ENCODE data around the gene EXD3.

EXD3 gene

DNA sequence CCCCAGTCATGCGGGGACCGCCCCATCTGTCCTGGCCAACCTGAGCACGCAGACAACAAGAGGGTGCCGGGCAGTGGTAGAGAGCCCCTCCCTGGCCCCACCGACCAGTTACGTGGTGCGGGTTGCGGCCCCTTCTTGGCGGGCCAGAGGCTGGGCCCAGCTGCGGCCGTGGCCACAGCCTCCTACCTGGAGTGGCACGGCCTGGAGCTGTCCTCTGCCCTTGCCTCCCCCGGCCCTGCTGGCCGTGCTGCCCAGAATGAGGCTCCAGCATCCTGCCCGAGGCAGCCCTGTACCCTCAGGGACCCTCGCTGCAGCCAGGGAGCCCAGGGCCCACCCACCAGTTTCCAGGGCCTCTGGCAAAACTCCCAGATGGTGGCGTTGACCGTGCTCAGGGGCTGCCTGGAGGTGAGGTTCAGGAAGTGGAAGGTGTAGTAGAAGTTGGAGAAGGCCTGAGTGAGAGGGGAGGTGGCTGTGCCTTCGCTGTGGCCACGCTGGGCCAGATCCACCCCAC is 12.5 kb upstream of the EXD3 start:
- H3K4me3 ChIP-seq (ENCODE audit: low read length) = no peak overlapping the region
- no peak for DNase-seq (ENCODE audit: low read depth)
- TF ChIP-seq CTCF (conservative IDR thresholded peaks at IDR 0.05; ENCODE audit: low read depth, low read length) = no peak

GRCh38 chr9:137434498-137435380 is 11.8 kb upstream of the EXD3 start:
- no peak for DNase-seq (ENCODE audit: low read depth)
- no peak for TF ChIP-seq CTCF (conservative IDR thresholded peaks at IDR 0.05; ENCODE audit: low read depth, low read length)
- no peak overlapping the region for H3K4me3 ChIP-seq (ENCODE audit: low read length)

DNA sequence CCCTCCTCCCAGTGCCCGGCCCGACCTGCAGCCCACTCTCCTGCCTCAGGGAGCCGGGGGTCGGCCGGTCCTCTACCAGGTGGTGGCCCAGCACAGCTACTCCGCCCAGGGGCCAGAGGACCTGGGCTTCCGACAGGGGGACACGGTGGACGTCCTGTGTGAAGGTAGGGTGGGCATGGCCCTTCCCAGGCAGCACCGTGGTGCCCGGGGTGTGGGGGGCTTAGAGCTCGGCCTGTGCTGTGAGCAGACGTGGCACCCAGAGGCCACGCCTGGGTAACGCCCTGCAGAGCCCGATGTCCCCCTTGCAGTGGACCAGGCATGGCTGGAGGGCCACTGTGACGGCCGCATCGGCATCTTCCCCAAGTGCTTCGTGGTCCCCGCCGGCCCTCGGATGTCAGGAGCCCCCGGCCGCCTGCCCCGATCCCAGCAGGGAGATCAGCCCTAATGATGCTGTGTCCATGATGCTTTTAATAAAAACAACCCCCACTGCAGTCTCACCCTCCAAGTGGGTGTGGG is 11.0 kb upstream of the EXD3 start:
- no peak overlapping the region for H3K4me3 ChIP-seq (ENCODE audit: low read length)
- no peak for TF ChIP-seq CTCF (conservative IDR thresholded peaks at IDR 0.05; ENCODE audit: low read depth, low read length)
- no peak for DNase-seq (ENCODE audit: low read depth)

DNA sequence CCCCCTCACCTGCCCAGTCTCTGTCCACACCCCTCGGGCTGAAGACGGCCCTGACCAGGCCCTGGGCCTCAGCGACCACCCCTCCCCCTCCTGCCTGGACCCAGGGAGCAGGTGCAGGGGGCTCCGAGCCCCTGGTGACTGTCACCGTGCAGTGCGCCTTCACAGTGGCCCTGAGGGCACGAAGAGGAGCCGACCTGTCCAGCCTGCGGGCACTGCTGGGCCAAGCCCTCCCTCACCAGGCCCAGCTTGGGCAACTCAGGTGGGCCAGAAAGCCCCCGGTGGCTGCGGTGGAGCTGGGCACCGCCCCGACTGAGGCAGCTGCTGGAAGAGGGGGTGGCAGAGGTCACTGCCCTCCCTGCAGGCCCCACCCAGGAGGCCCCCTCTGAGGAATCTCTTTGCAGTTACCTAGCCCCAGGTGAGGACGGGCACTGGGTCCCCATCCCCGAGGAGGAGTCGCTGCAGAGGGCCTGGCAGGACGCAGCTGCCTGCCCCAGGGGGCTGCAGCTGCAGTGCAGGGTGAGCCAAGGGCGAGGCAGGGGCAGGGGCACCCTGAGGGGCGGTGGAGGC is 10.5 kb upstream of the EXD3 start:
- no peak overlapping the region for H3K4me3 ChIP-seq (ENCODE audit: low read length)
- DNase-seq (ENCODE audit: low read depth) = no peak
- TF ChIP-seq CTCF (conservative IDR thresholded peaks at IDR 0.05; ENCODE audit: low read depth, low read length) = no peak

DNA sequence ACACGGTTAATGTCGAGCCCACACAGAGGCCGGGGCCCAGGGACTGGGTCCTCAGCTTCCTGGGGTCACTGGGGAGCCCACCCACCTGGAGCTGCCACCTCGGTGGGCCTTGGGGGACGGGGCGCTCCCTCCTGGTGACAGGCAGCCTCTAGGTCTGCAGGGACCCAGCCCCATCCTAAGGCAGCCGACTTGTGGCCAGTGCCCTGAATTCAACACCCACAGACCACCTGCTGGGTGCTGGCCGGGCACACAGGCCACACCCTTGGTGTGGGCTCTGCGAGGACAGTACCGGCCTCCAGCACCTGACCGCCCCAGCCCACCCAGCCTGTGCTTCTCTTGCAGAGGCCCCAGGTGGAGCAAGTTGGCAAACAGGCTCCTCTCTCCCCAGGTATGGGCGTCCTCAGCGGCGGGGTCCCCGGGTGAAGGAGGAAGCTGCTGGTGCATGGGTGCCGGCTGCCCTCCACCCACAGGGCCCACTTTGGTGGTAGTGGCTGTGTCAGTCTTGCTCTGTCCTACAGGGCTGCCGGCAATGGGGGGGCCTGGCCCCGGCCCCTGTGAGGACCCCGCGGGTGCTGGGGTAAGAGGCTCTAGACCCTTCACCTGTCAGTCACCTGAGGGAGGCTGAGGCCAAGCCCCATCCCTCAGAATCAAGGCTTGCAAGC is 9.9 kb upstream of the EXD3 start:
- no peak overlapping the region for H3K4me3 ChIP-seq (ENCODE audit: low read length)
- no peak for TF ChIP-seq CTCF (conservative IDR thresholded peaks at IDR 0.05; ENCODE audit: low read depth, low read length)
- no peak for DNase-seq (ENCODE audit: low read depth)

GRCh38 chr9:137431416-137431931 is 8.5 kb upstream of the EXD3 start:
- H3K4me3 ChIP-seq (ENCODE audit: low read length) = no peak overlapping the region
- no peak for DNase-seq (ENCODE audit: low read depth)
- no peak for TF ChIP-seq CTCF (conservative IDR thresholded peaks at IDR 0.05; ENCODE audit: low read depth, low read length)
